Hepatocyte (in vitro differentiated cells): Measurements from ENCODE around the gene FBXO44.

ENCODE experiments used
- EZH2 ChIP-seq: fragments of 200-600 bp; sonication (generic); IDR thresholded peaks from 2 replicates; pipeline ENCODE4 v1.6.1; 2016; ENCODE audit warnings: antibody characterized with exemption, mild to moderate bottlenecking, borderline replicate concordance
- EZH2phosphoT487 ChIP-seq: fragments of 200-600 bp; sonication (generic); IDR thresholded peaks from one replicate; pipeline ENCODE4 v1.6.1; 2018; ENCODE audit warnings: antibody characterized with exemption, mild to moderate bottlenecking, low read depth, moderate library complexity; ENCODE audit not compliant: unreplicated experiment, severe bottlenecking
- TF ChIP-seq, protein P1 (sequence below): fragments of 200-600 bp; sonication (generic); IDR thresholded peaks from 2 replicates; pipeline ENCODE4 v1.5.1; 2016; ENCODE audit warnings: antibody characterized with exemption, mild to moderate bottlenecking; ENCODE audit not compliant: poor library complexity

- TF ChIP-seq, protein P1, sequence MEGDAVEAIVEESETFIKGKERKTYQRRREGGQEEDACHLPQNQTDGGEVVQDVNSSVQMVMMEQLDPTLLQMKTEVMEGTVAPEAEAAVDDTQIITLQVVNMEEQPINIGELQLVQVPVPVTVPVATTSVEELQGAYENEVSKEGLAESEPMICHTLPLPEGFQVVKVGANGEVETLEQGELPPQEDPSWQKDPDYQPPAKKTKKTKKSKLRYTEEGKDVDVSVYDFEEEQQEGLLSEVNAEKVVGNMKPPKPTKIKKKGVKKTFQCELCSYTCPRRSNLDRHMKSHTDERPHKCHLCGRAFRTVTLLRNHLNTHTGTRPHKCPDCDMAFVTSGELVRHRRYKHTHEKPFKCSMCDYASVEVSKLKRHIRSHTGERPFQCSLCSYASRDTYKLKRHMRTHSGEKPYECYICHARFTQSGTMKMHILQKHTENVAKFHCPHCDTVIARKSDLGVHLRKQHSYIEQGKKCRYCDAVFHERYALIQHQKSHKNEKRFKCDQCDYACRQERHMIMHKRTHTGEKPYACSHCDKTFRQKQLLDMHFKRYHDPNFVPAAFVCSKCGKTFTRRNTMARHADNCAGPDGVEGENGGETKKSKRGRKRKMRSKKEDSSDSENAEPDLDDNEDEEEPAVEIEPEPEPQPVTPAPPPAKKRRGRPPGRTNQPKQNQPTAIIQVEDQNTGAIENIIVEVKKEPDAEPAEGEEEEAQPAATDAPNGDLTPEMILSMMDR = no peak
- TF ChIP-seq EZH2 (no peak), EZH2phosphoT487 (no peak)
Observed at GRCh38 chr1:11622398-11622797, 32.3 kb upstream of the FBXO44 start.
